Measurements from ENCODE around the gene ITGB8.
A peak's percentile ranks its signal among the peaks of the same experiment; 100 is the strongest.
"Not testable (repeated sequence)": the region's sequence is repeated elsewhere in the genome, so short reads cannot be mapped to it uniquely, and the experiment has no call there.

The ITGB8 gene

GRCh38 chr7:20388084-20388483 lies 57.4 kb downstream of the ITGB8 start:
- no peak for DNase-seq

DNA sequence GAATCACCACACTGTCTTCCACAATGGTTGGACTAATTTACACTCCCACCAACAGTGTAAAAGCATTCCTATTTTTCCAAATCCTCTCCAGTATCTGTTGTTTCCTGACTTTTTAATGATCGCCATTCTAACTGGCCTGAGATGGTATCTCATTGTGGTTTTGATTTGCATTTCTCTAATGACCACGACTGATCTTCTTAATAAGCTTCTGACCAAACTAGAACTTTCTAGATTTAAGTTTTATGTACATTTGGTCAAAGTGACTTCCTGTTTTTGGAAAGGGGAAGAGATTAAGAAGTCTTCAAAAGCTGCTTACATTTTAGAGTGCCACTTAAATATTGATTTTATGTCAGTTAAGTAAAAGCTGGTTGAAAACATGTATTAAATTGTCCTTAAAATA lies 58.5 kb downstream of the ITGB8 start:
- not testable (repeated sequence) for DNase-seq

- no peak for DNase-seq
These were observed 62.4 kb downstream of the ITGB8 start for GRCh38 chr7:20393021-20393610.

- no peak for DNase-seq
These were observed 62.9 kb downstream of the ITGB8 start for GRCh38 chr7:20393616-20394015.

GRCh38 chr7:20394284-20394683 lies 63.6 kb downstream of the ITGB8 start:
- no peak for DNase-seq

DNA sequence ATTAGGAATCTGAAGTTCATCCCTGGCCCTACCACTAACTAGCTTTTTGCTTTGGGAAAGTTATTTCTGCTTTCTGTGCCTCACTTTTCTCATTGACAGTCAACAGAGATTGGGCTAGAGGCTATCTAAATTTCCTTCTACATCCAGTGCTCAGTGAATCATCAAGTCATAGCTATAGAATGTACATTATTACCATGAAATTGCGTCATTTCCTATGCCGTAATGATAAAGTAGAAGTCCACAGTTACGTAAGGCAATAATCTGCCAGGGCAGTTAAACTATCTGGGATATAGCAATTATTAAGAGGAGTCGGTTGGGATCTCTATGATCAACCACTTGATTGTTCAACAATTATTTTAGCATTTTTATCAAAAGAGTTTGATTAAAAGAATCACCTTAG lies 64.4 kb downstream of the ITGB8 start:
- no peak for DNase-seq

DNA sequence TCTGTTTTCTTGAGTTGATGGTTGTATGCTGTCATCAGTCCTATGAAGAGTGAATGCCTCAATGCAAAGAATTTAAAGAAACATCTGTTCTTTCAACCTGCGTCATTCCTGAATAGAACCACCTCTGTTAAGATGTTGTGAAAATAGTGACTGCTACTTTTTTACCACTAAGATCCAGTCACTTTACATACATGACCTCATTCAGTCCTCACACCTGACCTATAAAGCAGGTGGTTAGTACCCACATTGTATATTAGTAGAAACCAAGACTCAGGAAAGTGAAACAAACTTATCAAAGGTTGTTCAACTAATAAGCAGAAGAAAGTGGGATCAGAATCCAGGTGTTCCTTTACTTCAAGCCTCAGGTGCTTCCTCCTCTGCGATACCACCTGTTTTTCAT lies 64.8 kb downstream of the ITGB8 start:
- DNase-seq: no peak

GRCh38 chr7:20399521-20399920 lies 68.8 kb downstream of the ITGB8 start:
- DNase-seq: no peak

DNA sequence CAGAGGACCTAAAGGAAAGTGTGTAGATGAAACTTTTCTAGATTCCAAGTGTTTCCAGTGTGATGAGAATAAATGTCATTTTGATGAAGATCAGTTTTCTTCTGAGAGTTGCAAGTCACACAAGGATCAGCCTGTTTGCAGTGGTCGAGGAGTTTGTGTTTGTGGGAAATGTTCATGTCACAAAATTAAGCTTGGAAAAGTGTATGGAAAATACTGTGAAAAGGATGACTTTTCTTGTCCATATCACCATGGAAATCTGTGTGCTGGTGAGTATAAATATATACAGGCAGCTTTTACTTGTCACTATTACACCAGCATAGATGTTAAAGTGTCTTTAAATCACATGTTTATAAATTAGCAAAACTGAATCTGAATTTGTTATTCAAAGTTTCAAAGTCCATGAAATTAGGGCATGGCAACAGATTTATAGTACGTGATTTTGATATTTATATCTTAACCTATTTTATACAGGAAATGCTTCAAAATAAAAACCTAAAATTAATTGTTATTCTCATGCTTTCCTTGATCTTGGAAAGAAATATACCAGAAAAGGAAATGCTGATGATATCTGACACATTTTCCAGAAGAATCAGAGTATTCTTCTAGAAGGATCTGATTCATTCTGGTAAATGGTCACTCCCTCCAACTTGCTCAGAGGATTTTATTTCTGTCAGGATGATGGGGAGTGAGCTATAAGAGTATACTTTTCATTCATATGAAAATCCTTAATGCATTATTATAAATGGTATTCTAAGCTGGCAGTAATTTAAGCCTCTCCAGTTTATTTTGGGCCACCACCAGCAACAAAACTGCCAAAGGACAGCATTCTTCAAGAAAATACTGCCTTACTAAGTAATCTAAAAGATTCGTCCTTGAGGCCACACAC lies 71.4 kb downstream of the ITGB8 start:
- no peak for DNase-seq

DNA sequence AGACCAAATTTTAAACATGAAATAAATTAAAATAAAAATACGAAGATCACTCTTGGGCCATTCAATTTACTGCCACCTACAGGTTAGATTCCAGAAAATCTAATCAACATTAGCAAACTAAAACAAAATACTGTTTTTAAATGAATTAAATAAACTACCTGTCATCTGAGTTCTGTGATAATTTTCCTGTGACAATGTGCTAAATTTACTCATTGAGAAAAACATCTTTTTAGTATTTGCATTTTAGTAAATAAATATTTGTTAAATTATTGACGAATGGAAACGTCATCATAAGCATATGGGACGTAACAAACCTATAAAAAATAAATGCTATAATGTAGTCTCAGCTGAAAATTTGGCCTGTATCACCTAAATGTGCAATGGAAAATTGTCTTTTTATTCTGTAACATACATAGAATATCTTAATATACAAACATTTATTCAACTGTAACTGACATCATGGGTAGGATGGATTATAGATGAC lies 72.1 kb downstream of the ITGB8 start:
- DNase-seq: no peak

- peak; percentile 40 for DNase-seq
These were observed 72.6 kb downstream of the ITGB8 start for GRCh38 chr7:20403331-20403730.

GRCh38 chr7:20404320-20404719 lies 73.6 kb downstream of the ITGB8 start:
- peak; percentile 54 for DNase-seq

GRCh38 chr7:20407585-20408466 lies 77.1 kb downstream of the ITGB8 start:
- peak; percentile 7 for DNase-seq

DNA sequence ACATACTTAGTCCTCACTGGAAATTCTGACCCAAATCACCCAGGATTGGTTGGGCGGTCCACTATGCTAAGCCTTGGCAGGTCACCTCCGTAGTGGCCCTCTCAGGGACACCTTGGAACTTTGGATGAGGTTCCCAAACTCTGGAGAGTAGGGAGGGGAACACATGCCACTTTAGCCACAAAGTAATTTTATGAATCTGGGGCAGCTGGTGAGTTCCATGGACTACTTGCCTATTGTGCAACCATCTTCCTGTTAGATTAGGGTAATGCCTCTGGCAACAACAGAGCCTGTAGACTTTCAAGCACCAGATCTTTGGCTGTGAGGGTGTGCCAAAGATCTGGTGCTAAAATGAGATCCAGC lies 77.7 kb downstream of the ITGB8 start:
- no peak for DNase-seq

DNA sequence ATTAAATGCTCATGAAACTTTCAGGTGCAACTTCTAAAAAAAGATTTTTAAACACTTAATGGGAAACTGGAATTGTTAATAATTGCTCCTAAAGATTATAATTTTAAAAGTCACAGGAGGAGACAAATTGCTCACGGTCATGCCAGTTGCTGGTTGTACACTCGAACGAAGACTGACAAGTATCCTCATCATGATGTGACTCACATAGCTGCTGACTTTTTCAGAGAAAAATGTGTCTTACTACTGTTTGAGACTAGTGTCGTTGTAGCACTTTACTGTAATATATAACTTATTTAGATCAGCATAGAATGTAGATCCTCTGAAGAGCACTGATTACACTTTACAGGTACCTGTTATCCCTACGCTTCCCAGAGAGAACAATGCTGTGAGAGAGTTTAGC lies 79.3 kb downstream of the ITGB8 start:
- no peak for DNase-seq

- no peak for DNase-seq
These were observed 80.7 kb downstream of the ITGB8 start for GRCh38 chr7:20411372-20411771.

DNA sequence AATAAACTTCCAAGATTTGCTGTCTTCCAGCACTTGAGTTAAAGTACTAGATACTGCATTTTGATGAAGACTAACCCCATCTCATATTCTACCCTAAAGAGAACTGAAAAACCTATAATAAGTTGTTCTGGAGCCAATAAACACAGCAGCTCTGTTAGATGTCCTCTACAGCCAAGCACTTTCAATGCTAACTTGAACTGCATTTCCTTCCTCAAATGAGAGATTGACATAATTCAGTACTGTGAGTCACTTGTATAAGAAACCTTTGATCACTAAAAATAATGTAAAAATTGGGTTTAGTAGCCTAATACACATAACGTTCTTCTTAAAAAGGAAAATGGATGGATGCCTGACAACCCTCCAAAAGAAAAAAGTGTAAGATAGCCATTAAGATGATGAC lies 81.3 kb downstream of the ITGB8 start:
- DNase-seq: no peak

DNA sequence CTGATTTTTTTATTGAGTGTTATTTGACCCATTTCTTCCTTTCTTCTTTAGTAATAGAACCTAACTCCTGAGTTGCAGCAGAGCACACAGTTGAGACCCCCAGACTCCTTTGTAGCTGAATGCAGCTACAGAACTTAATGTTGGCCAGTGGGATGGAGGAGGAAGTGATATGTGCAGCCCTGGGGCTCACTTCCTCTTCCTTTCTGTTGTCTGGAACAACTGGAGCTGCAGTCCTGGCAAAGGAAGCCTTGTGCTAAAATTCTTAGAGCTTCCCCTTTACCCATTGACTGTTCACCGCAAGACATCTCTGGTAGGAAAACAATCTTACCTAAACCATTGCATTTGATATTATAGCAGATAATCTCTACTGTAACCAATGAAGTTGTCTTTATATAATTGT lies 86.6 kb downstream of the ITGB8 start:
- no peak for DNase-seq

- no peak for DNase-seq
These were observed 87.1 kb downstream of the ITGB8 start for GRCh38 chr7:20417675-20418382.

- DNase-seq: no peak
These were observed 93.8 kb downstream of the ITGB8 start for GRCh38 chr7:20424500-20424899.

- DNase-seq: no peak
These were observed 100.0 kb downstream of the ITGB8 start for GRCh38 chr7:20430664-20431063.

GRCh38 chr7:20431146-20431545 lies 100.4 kb downstream of the ITGB8 start:
- DNase-seq: no peak

DNA sequence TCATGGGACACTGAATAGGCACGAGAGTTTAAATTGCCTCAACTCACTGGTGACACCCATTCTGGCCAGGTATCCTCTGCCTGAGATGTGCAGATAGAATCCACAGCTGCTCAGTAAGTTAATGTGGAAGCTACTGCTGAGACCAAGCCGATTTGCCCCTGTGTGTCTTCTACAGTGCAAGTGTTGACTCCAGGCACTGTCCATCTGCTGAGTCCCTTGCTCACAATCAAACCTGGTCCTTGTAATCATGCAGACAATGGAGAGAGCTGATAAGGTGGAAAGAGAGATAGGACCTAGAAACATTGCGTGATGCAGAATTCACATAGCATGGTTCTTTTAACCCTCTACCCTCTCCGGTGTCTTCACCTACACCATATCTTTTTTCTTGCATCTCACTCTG lies 101.4 kb downstream of the ITGB8 start:
- DNase-seq: no peak

Data from retina (tissue), 1 donor.